Measurements from ENCODE around the gene CCNT1. TPM values are rescaled to one million over a fixed set of nuclear protein-coding genes. Genes with fewer than 3 reads are reported as not detected.

Gene CCNT1
- total RNA-seq, 1 experiment from 2014 or later: 53.1 TPM

DNA sequence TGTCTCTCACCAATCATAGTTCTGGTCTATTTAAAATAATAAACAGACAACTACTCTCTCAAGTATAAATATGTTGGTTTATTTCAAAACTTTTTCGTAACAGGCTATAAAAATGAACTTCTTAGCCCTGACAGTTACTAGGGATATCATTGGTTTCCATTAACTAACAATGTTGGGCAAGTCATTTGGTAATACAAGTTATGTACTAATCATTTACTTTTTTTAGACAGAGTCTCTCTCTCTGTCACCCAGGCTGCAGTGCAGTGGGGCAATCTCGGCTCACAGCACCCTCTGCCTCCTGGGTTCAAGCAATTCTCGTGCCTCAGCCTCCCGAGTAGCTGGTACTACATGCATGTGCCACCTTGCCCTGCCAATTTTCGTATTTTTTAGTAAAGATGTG lies 19.9 kb downstream of the CCNT1 start:
- TF ChIP-seq, protein P1, sequence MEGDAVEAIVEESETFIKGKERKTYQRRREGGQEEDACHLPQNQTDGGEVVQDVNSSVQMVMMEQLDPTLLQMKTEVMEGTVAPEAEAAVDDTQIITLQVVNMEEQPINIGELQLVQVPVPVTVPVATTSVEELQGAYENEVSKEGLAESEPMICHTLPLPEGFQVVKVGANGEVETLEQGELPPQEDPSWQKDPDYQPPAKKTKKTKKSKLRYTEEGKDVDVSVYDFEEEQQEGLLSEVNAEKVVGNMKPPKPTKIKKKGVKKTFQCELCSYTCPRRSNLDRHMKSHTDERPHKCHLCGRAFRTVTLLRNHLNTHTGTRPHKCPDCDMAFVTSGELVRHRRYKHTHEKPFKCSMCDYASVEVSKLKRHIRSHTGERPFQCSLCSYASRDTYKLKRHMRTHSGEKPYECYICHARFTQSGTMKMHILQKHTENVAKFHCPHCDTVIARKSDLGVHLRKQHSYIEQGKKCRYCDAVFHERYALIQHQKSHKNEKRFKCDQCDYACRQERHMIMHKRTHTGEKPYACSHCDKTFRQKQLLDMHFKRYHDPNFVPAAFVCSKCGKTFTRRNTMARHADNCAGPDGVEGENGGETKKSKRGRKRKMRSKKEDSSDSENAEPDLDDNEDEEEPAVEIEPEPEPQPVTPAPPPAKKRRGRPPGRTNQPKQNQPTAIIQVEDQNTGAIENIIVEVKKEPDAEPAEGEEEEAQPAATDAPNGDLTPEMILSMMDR (IDR thresholded peaks at IDR 0.05; ENCODE audit: insufficient read depth in 1 of 2, low read depth in 1 of 2, low read length in 1 of 2, severe bottlenecking in 1 of 2, unreplicated experiment in 1 of 2): no peak
- no peaks in the 10 kb centered on the region for H3K27me3 ChIP-seq (replicated peaks; ENCODE audit: control insufficient read depth, insufficient read depth, low read length)
- Mint-ChIP-seq H3K36me3 (ENCODE audit: insufficient read depth, unreplicated experiment) (peaks cover 99% of the 10 kb centered on the region), H3K27ac (ENCODE audit: unreplicated experiment) (no peak overlapping the region), H3K9me3 (ENCODE audit: unreplicated experiment) (no peaks in the 10 kb centered on the region), H3K4me1 (ENCODE audit: low read depth, unreplicated experiment) (no peaks in the 10 kb centered on the region), H3K4me3 (ENCODE audit: unreplicated experiment) (no peak overlapping the region), H3K27me3 (ENCODE audit: insufficient read depth, unreplicated experiment) (no peaks in the 10 kb centered on the region)
- DNase-seq: no peak
- H3K36me3 ChIP-seq (ENCODE audit: control insufficient read depth, insufficient read depth, low read length): peaks cover 11% of the 10 kb centered on the region
- no peak overlapping the region for H3K4me3 ChIP-seq (ENCODE audit: low read depth, low read length)
- POLR2A ChIA-PET: no interaction called here
- H3K4me1 ChIP-seq: no peaks in the 10 kb centered on the region
- H3K9me3 ChIP-seq: no peaks in the 10 kb centered on the region
- CTCF ChIA-PET: no interaction called here
- intact Hi-C loops (cut with micrococcal nuclease; ENCODE audit: unreplicated experiment): no loop called here
- BruUV-seq (replicated peaks): no TSS peak

DNA sequence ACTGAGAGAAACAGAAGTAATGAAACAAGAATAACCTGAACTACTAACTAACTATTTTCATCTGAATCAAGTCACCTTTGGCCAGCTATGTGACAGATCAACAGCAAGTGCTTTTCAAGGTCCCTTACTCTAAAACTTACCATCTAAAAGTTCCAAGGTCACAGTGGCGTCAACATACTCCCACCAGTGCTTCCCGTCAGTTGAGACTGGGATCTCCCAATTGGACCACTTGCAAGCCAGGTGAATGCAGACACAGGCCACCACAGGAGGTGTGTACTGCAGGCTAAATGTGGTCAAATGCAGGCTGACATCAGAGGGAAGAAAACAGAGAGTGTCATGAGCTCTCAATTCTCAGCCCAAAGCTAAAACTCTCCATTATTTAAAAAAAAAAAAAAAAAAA lies 20.6 kb downstream of the CCNT1 start:
- TF ChIP-seq, protein P1 (IDR thresholded peaks at IDR 0.05; ENCODE audit: insufficient read depth in 1 of 2, low read depth in 1 of 2, low read length in 1 of 2, severe bottlenecking in 1 of 2, unreplicated experiment in 1 of 2): no peak

DNA sequence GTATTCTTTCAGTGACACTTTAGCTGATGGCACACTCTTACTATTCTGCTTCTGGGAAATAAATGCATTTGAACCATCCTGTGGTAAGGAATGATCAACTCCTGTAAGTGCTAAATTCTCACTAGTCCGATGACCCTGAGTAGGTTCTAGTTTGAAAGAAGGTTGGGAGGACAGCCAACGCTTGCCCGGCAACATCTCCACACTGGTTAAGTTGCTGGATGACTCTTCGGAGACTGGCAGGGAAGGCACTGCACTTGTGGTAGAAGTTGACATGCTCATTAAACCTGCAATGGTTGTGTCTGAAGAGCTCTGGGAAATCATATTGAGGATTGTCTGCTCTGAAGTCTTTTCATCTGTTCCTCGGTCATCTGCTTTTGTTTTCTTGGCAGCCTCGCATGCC lies 22.5 kb downstream of the CCNT1 start:
- peaks cover 11% of the 10 kb centered on the region for H3K36me3 ChIP-seq (ENCODE audit: control insufficient read depth, insufficient read depth, low read length)
- intact Hi-C loops (cut with micrococcal nuclease; ENCODE audit: unreplicated experiment): no loop called here
- Mint-ChIP-seq H3K36me3 (ENCODE audit: insufficient read depth, unreplicated experiment) (peaks cover 84% of the 10 kb centered on the region), H3K4me3 (ENCODE audit: unreplicated experiment) (no peak overlapping the region), H3K27ac (ENCODE audit: unreplicated experiment) (no peak overlapping the region), H3K27me3 (ENCODE audit: insufficient read depth, unreplicated experiment) (no peaks in the 10 kb centered on the region), H3K9me3 (ENCODE audit: unreplicated experiment) (no peaks in the 10 kb centered on the region), H3K4me1 (ENCODE audit: low read depth, unreplicated experiment) (no peaks in the 10 kb centered on the region)
- no TSS peak for BruUV-seq (replicated peaks)
- TF ChIP-seq, protein P1 (IDR thresholded peaks at IDR 0.05; ENCODE audit: insufficient read depth in 1 of 2, low read depth in 1 of 2, low read length in 1 of 2, severe bottlenecking in 1 of 2, unreplicated experiment in 1 of 2): no peak
- no peaks in the 10 kb centered on the region for H3K9me3 ChIP-seq
- H3K4me3 ChIP-seq (ENCODE audit: low read depth, low read length): no peak overlapping the region
- no peaks in the 10 kb centered on the region for H3K4me1 ChIP-seq
- POLR2A ChIA-PET: no interaction called here
- DNase-seq: no peak
- H3K27me3 ChIP-seq (replicated peaks; ENCODE audit: control insufficient read depth, insufficient read depth, low read length): no peaks in the 10 kb centered on the region
- CTCF ChIA-PET: no interaction called here

More for the DNA sequence above, 20.6 kb downstream of the CCNT1 start:
- Histone ChIP-seq H3K9me3 (no peaks in the 10 kb centered on the region), H3K27me3 (replicated peaks; ENCODE audit: control insufficient read depth, insufficient read depth, low read length) (no peaks in the 10 kb centered on the region), H3K36me3 (ENCODE audit: control insufficient read depth, insufficient read depth, low read length) (peaks cover 11% of the 10 kb centered on the region), H3K4me1 (no peaks in the 10 kb centered on the region), H3K4me3 (ENCODE audit: low read depth, low read length) (no peak overlapping the region)
- Mint-ChIP-seq H3K27ac (ENCODE audit: unreplicated experiment) (no peak overlapping the region), H3K27me3 (ENCODE audit: insufficient read depth, unreplicated experiment) (no peaks in the 10 kb centered on the region), H3K36me3 (ENCODE audit: insufficient read depth, unreplicated experiment) (peaks cover 99% of the 10 kb centered on the region), H3K4me1 (ENCODE audit: low read depth, unreplicated experiment) (no peaks in the 10 kb centered on the region), H3K4me3 (ENCODE audit: unreplicated experiment) (no peak overlapping the region), H3K9me3 (ENCODE audit: unreplicated experiment) (no peaks in the 10 kb centered on the region)
- no peak for DNase-seq
- intact Hi-C loops (cut with micrococcal nuclease; ENCODE audit: unreplicated experiment): no loop called here
- no TSS peak for BruUV-seq (replicated peaks)
- POLR2A ChIA-PET: no interaction called here
- CTCF ChIA-PET: no interaction called here

Measured in Caco-2 (cell line).